TTC549 (cell line): ENCODE data around the gene PM20D1.
"Not testable (repeated sequence)": the region's sequence is repeated elsewhere in the genome, so short reads cannot be mapped to it uniquely, and the experiment has no call there.

ENCODE experiments used
- FAIRE-seq: peaks from 2 replicates; lab custom pipeline; 2012; peaks lifted over from hg19 to GRCh38; lab: Jason Lieb, UNC

The PM20D1 gene

DNA sequence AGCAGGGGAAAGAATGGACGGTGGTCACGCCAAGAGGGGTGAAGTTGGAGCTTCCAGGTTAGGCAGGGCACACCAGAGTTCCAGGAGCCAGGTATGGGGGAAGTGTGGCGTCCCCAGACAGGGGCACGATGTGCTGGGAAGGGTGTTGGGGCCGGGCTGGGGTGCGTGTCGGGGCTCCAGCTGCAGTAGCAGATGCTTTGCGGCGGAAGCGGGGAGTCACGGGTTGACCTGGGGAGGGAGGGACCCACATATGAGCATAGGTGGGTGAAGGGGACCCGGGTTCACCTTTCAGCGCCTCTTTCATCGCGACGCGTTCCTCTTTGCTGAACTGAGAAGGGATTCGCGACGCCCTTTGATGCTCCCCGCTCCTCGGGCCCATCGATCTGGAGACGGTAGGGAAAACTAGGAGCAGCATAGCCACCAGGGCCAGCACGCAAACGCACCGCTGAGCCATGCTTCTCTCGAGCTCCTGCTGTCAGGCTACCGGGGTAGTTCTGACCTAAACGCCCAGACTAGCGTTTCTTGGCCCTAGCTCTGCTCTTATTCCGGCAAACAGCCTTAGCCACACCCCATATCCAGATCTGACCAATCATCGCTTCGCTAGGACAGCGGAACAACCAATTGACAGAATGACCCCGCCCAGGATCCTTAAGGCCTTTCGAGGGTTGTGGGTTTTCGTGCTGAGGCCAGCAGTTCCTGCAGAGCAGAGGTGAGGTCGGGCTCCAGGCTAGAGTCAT, at the start of gene PM20D1:
PM20D1 (minus strand) TSS at position 514 of the 737 bp plus-strand sequence; CDS start at position 454, 60 bp downstream.
- FAIRE-seq = no peak

DNA sequence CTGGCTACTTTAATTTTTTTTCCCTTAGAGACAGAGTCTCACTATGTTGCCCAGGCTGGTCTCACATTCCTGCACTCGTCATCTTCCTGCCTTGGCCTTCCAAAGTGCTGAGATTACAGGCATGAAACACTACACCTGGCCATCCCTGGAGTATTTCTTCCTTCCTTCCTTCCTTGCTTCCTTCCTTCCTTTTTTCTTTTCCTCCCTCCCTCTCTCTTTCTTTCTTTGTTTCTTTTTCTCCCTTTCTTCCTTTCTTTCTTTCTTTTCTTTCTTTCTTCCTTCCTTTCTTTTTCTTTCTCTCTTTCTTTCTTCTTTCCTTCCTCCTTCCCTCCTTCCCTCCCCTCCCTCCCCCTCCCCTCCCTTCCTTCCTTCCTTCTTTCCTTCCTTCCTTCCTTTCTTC, 46.4 kb upstream of the PM20D1 start:
- no peak for FAIRE-seq

GRCh38 chr1:205894119-205894518, 44.2 kb upstream of the PM20D1 start:
- not testable (repeated sequence) for FAIRE-seq

- not testable (repeated sequence) for FAIRE-seq
These were observed 42.2 kb upstream of the PM20D1 start for GRCh38 chr1:205892175-205892574.

DNA sequence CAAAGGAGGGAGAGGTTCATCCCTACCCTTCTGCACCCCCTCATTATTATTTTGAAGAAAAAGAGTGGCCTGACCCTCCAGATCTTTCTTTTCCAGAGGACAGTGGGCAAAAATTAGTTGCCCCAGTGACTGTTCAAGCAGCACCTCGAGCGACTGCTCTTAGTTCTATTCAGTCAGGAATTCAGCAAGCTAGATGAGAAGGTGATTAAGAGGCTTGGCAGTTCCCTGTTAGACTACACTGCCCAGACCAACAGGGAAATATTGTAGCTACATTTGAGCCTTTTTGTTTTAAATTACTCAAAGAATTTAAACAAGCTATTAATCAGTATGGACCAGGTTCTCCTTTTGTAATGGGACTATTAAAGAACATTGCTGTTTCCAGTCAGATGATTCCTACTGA, 41.5 kb upstream of the PM20D1 start:
- not testable (repeated sequence) for FAIRE-seq

GRCh38 chr1:205890631-205891030, 40.7 kb upstream of the PM20D1 start:
- FAIRE-seq = not testable (repeated sequence)

DNA sequence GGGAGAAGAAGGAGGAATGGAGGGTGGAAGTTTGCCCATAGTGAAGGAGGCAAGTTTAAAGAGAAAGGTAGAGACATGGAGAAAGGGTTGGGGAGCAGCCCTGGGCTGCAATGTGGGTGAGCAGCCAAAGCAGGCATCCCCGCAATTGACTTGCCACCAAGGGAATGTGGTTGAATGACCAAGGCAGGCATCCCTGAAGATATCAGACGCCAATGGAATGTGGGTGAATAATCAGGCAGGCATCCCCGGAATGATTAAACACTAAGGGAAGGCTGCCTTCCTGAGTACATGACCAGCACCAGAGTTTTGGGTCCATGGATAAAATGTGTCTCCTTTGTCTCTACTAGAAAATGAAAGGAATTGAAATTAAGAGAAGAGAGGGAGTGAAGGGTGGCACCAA, 39.8 kb upstream of the PM20D1 start:
- FAIRE-seq = not testable (repeated sequence)

- not testable (repeated sequence) for FAIRE-seq
These were observed 39.1 kb upstream of the PM20D1 start for GRCh38 chr1:205889006-205889405.

DNA sequence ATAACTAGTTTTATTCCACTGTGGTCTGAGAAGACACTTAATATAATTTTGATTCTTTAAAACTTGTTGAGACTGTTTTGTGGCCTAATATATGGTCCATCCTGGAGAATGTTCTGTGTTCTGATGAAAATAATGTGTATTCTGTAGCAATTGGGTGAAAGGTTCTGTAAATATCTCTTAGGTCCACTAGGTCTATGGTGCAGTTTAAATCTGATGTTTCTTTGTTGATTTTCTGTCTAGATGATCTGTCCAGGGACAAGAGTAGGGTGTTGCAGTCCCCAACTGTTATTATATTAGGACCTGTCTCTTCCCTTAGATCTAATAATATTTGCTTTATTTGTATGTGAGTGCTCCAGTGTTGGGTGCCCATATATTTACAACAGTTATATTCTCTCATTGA, 33.9 kb upstream of the PM20D1 start:
- no peak for FAIRE-seq

DNA sequence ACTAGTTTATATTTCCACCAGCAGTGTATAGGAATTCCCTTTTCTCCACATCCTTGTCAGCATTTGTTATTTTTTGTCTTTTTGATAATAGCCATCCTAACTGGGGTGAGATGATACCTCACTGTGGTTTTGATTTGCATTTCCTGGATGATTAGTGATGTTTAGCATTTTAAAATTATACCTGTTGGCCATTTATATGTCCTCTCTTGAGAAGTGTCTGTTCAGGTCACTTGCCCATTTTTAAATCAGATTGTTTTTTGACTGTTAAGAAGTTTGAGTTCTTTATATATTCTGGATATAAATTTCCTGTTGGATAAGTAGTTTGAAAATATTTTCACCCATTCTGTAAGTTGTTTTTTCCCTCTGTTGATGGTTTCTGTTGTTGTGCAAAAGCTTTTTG, 31.0 kb upstream of the PM20D1 start:
- FAIRE-seq = no peak

GRCh38 chr1:205879974-205880373, 30.0 kb upstream of the PM20D1 start:
- no peak for FAIRE-seq

DNA sequence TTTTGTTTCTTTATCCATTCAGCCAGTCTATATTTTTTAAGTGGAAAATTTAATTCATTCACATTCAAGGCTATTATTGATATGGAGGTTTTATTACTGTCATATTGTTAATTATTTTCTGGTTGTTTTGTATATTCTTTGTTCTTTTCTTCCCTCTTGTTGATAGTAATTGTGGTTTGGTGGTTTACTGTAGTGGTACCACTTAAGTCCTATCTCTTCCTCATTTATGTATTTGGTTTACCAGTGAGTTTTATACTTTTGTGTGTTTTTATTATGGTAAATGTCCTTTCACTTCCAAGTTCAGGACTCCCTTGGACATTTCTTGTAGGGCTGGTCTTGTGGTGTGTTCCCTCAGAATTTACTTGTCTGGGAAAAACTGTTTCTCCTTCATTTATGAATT, 28.1 kb upstream of the PM20D1 start:
- no peak for FAIRE-seq

DNA sequence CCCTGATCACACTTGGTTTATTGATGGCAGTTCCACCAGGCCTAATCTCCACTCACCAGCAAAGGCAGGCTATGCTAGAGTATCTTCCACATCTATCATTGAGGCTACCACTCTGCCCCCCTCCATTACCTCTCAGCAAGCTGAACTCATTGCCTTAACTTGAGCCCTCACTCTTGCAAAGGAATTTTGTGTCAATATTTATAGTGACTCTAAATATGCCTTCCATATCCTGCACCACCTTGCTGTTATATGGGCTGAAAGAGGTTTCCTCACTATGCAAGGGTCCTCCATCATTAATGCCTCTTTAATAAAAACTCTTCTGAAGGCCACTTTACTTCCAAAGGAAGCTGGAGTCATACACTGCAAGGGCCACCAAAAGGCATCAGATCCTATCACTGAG, 23.2 kb upstream of the PM20D1 start:
- FAIRE-seq = not testable (repeated sequence)

DNA sequence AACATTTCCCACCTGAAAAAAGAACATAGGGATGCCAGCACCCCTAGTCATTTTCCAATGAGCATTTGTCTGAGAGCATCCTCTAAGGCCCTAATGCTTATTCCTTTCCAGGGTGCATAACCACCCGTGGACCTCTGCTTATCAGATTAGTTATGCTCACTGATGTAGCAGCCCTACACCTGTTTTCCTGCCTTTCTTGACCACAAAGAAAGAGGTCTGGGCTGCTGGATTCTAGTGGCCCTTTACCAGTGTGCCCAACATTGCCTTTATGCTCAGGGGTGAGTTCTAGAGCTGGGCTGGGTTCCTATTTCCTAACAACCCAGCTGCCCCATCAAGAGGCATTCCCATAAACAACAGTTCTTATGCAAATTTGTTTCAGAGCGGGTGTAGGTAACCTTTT, 20.3 kb upstream of the PM20D1 start:
- FAIRE-seq = no peak

DNA sequence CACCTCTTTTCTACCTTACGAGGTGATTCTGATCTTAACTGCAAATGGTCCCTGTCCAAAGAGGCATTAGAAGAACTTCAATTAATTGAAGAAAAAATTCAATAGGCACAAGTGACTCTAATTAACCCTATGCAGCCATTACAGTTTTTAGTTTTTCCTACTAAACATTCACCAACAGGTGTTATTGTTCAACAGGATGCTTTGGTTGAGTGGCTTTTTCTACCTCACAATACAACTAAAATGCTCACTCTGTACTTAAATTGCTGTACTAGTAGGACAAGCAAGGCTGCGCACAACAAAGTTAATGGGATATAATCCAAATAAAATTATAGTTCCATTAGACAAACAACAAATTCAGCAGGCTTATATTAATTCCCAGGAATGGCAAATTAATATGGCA, 11.6 kb upstream of the PM20D1 start:
- no peak for FAIRE-seq

DNA sequence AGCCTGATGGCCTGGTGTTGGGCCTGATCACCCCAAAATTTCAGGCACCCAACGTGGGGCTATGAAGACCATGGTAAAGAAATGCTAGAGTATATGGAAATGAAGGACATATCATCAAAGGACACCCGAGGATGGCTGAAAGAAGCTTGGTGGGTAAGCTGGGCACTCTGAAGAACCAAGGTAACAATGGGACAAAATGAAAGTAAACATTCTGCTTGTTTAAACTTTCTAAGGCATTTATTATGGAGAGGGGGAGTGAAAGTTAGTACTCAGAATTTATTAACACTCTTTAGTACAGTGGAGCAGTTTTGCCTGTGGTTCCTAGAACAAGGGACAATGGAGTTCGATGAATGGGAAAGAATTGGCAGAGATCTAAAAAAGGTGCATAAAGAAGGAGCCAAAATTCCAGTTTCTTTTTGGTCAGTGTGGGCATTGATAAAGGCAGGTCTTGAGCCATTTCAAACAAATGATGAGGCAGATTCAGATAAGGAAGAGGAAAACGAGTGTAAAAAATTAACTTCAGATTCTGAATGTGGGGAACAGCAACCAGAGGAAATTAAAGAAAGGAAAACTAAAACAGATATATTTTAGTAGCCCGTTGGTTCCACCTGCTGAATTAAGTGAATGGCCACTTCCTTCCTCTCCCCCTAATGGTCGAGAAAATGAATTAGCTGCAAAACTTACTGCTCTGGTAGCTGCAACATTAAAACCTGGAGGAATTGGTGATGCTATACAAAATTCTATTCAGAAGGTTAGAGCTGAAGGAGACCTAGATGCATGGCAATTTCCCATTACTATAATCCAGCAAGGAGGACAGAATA, 8.4 kb upstream of the PM20D1 start:
- no peak for FAIRE-seq

DNA sequence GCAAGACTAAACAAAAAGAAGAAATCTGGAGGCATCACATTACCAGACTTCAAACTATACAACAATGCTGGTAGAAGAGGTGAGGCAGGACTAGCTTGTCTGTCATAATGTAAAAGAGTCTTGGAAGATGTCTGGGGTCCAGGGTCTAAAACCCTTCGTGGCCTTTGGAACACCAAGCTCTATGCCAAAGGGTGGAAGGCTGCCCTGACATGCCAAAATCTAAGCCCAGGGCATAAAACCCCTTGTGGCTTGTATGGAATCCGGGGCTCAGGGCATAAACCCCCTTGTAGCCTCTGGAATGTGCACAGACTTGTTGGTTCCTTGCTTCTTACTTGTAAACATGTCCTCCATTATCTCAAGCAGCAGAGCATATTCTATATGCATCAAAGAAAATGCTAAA, 7.6 kb upstream of the PM20D1 start:
- not testable (repeated sequence) for FAIRE-seq

DNA sequence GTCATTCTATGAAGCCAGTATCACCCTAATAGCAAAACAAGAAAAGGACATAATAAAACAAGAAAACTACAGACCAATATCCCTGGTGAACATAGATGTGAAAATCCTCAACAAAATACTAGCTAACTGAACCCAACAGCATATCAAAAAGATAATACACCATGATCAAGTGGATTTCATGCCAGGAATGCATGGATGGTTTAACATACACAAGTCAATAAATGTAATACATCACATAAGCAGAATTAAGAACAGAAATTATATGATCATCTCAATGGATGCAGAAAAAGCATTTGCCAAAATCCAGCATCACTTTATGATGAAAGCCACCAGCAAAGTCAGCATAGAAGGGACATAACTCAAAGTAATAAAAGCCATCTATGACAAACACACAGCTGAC, 6.5 kb upstream of the PM20D1 start:
- no peak for FAIRE-seq

- no peak for FAIRE-seq
These were observed 3.0 kb upstream of the PM20D1 start for GRCh38 chr1:205852969-205853368.

DNA sequence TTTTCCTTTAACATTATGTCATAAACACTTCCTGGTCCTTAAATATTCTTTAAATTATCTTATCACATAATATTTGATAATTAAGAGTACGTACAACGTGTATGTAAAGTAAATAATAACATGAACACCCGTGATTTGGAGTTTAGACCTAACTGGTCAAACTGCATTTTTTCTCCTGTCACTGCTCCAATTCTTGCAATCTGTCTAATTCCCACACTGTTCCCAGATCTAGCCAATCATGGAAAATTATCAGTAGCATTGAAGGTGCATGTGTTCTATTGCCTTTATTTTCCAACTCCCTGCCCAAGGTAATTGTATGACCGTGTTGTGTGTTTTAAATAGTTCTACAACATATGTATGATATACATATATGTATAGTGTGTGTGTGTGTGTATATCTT, 2.1 kb upstream of the PM20D1 start:
- FAIRE-seq = no peak

- FAIRE-seq = no peak
These were observed 6.7 kb downstream of the PM20D1 start for GRCh38 chr1:205843036-205843859.

- FAIRE-seq = no peak
These were observed 7.7 kb downstream of the PM20D1 start for GRCh38 chr1:205842229-205842628.
